Measurements from ENCODE around the gene GFRA4.

Gene GFRA4

DNA sequence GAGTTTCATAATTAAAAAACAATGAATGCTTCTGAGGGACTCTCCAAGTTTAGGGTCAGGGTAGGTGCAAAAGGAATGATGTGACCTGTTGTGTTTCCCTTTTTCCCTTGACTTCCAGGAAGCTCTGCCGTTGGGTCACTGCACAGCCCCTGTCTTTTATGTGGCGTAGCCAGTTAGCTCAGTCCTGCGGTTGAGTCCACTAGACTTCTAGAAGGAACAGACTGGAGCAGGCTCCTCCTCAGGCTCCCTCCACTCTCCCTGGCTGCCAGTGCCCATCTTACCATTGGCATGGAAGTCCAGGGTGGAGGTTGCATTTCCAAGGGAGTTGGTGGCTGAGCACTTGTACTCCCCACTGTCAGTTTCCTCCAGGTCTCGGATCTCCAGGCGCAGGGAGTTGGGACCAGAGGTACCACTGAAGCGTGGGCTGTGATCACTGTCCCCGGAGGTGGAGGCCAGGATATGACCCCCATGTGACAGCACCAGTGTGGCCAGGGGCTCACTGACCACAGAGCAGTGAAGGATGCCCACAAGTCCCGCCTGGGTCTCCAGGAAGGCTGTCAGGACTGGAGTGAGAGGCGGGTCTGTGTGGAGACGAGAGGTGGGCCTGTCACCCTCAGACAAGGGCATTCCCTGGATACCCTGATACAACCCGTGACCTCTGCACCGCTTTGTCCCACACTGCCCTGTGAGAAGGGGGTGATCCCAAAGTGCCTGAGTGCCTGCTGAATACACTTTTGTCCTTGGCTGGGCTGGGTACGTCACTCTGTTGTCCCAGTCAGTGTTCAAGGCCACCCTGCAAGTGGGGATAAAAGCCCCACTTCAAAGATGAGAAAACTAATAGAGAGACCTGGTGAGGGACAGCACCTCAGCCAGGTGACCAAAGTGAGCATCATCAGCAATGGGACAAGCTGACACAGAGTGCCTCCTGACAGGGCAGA, 38.1 kb upstream of the GFRA4 start:
- TF ChIP-seq, protein P1, sequence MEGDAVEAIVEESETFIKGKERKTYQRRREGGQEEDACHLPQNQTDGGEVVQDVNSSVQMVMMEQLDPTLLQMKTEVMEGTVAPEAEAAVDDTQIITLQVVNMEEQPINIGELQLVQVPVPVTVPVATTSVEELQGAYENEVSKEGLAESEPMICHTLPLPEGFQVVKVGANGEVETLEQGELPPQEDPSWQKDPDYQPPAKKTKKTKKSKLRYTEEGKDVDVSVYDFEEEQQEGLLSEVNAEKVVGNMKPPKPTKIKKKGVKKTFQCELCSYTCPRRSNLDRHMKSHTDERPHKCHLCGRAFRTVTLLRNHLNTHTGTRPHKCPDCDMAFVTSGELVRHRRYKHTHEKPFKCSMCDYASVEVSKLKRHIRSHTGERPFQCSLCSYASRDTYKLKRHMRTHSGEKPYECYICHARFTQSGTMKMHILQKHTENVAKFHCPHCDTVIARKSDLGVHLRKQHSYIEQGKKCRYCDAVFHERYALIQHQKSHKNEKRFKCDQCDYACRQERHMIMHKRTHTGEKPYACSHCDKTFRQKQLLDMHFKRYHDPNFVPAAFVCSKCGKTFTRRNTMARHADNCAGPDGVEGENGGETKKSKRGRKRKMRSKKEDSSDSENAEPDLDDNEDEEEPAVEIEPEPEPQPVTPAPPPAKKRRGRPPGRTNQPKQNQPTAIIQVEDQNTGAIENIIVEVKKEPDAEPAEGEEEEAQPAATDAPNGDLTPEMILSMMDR (IDR thresholded peaks at IDR 0.05; ENCODE audit: low read depth, low read length), result no peak
- in situ Hi-C loops (cut with HindIII; ENCODE audit: low sequenced_read_pairs), result no loop called here
- no peak overlapping the region for H3K4me3 ChIP-seq (ENCODE audit: low read depth, low read length)
- no peak for DNase-seq (ENCODE audit: low read depth, low spot score)

DNA sequence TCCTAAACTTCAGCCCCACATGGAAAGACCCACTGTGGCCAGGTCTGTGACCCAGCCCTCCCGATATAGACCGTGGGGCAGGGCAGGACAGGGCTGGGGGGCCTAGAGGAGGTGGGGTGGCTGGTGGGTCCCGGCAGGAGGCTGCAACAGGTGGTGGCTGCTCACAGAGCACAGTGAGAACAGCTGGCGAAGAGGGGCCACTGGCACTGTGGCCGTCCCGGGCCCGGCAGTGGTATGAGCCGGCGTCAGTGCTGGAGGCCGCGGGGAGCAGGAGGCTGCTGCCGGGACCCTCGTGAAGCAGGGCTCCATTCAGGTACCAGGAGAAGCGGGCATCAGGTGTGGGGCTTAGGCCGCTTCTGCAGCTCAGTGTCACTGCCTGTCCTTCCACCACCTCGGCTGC, 35.8 kb upstream of the GFRA4 start:
- TF ChIP-seq, protein P1 (IDR thresholded peaks at IDR 0.05; ENCODE audit: low read depth, low read length), result no peak
- no peak overlapping the region for H3K4me3 ChIP-seq (ENCODE audit: low read depth, low read length)
- in situ Hi-C loops (cut with HindIII; ENCODE audit: low sequenced_read_pairs), result no loop called here
- DNase-seq (ENCODE audit: low read depth, low spot score), result no peak

DNA sequence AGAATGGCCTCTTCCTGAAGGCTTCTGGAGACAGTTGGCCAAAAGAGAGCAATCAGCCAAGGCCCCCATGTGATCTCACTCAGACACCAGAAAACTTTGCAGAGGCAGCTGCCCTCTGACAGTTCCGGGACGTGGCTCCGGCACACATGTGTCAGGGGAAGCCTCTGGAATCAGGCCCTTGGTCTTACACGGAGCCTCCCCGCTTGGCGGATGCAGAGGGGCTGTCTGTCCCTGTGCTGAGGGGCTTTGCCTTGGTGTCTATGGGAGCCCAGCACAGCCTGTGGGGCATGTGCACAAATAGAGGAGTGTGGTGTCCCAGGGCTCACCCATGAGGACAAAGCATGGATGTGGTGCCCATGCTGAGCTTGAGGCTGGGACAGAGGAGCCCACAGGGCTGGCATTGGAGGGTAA, 35.4 kb upstream of the GFRA4 start:
- in situ Hi-C loops (cut with HindIII; ENCODE audit: low sequenced_read_pairs), result no loop called here
- no peak for DNase-seq (ENCODE audit: low read depth, low spot score)
- TF ChIP-seq, protein P1 (IDR thresholded peaks at IDR 0.05; ENCODE audit: low read depth, low read length), result no peak
- no peak overlapping the region for H3K4me3 ChIP-seq (ENCODE audit: low read depth, low read length)

DNA sequence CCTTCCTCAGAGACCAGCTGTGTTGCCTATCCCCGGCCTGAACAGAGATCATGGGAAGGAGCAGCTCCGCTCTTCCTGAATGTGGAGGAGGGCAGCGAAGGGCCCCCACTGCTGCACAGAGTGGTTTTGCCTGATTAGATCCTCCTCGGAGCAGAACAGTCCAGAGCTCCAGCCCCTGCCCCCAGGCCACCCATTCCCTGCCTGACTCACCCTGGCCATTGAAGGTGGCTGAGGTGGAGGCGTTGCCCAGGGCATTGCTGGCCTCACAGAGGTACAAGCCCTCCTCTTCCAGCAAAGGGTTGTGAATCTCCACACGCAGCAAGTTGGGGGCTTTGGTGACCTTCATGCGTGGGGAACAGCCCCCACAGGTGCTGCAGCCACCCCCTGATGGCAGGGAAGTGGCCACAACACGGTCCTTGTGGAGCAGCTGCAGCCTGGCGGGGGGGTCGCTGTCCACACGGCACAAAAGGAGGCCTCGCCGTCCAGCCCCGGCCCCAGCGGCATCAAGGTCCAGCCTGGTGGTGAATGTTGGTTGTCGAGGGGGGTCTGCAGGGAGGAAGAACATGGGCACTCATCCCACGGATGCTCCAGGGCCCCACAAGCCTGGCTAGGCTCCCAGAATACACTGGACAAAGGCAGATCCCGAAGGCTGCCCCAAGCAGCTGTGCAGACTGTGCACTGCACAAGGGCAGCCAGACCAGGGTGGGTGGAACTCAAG, 34.5 kb upstream of the GFRA4 start:
- no peak for DNase-seq (ENCODE audit: low read depth, low spot score)
- in situ Hi-C loops (cut with HindIII; ENCODE audit: low sequenced_read_pairs), result no loop called here
- no peak overlapping the region for H3K4me3 ChIP-seq (ENCODE audit: low read depth, low read length)
- TF ChIP-seq, protein P1 (IDR thresholded peaks at IDR 0.05; ENCODE audit: low read depth, low read length), result no peak

DNA sequence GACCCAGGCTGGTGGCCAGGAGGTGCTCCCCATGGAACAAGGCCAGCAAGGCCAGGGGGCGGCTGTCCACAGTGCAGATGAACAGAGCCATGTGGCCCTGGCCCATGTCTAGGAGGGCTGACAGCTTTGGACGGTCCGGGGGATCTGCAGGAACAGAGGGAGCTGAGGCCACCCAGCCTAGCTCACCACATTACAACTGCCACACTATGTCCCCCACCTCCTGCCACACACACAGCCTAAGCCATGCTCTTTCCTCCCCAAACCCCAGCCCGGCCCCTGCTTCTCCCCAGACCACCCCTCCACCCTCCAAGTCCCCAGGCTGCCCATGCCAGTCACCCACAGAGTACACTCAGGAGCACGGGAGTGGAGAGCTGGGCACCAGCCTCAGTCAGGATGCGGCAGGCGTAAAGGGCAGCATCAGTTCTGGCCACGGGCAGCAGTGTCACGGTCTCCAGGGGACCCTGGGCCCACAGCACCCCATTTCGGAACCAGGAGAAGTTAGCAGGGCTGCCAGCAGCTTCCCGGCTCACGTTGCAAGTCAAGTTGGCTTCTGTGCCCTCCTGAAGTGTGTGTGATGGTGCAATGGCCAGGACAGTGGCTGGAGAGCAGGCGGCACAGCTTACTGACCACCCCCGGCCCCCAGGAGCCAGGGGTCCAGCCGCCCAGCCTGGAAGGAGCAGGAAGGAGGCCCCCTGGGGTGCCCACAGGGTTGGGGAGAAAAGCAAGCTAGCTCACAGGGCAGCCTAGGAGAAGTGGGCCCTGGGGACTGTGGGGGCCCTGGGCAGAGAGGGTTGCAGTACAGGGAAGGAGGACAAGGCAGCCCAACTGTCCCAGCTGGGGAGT, 33.8 kb upstream of the GFRA4 start:
- TF ChIP-seq, protein P1 (IDR thresholded peaks at IDR 0.05; ENCODE audit: low read depth, low read length), result no peak
- in situ Hi-C loops (cut with HindIII; ENCODE audit: low sequenced_read_pairs), result no loop called here
- no peak for DNase-seq (ENCODE audit: low read depth, low spot score)
- no peak overlapping the region for H3K4me3 ChIP-seq (ENCODE audit: low read depth, low read length)

DNA sequence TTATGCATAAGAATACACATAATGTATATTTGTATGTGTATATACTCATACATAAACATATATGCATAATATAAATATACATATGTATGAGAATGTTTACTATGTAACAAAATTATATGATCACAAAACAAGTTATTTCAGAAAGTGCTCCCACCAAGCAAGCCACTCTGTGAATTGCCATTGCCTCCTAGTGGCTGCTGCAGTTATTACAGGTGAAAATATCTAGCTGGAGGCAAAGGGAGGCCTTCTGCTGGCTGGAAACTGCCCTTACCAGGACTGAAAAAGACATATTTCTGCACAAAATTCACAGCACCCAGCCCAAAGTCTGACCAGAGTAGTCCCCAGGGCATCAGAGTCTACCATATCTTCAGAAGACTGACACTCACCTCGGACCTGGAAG, 33.0 kb upstream of the GFRA4 start:
- TF ChIP-seq, protein P1 (IDR thresholded peaks at IDR 0.05; ENCODE audit: low read depth, low read length), result peak; percentile 39
- no peak for DNase-seq (ENCODE audit: low read depth, low spot score)
- in situ Hi-C loops (cut with HindIII; ENCODE audit: low sequenced_read_pairs), result no loop called here
- H3K4me3 ChIP-seq (ENCODE audit: low read depth, low read length), result no peak overlapping the region
